BJ (cell line): ENCODE data around the gene KRT26. TPM values are rescaled to one million over a fixed set of nuclear protein-coding genes. Genes with fewer than 3 reads are reported as not detected.

Experiments used
- CTCF ChIA-PET: fragments of 350-600 bp; formaldehyde crosslinking; extraction: SDS; loops from one replicate; lab custom pipeline; 2021; ENCODE audit warnings: antibody characterized with exemption, inconsistent platforms; lab: Yijun Ruan, JAX
- POLR2A ChIA-PET: fragments of 300-600 bp; sonication (Branson Sonifier 250); formaldehyde crosslinking; extraction: SDS; loops from one replicate; lab custom pipeline; 2021; ENCODE audit warnings: antibody characterized with exemption; lab: Charles Lee
- DNase-seq: peaks from one replicate; pipeline ENCODE4 v3.0.0-alpha.2; 2011; ENCODE audit warnings: low read depth
- H3K27me3 ChIP-seq: 2 replicates; pipeline ENCODE4 v1.6.0; 2011; ENCODE audit warnings: low read length; ENCODE audit not compliant: control insufficient read depth, insufficient read depth
- H3K36me3 ChIP-seq: 2 replicates; pipeline ENCODE4 v1.5.1; 2011; ENCODE audit warnings: low read length; ENCODE audit not compliant: control insufficient read depth, insufficient read depth
- H3K4me3 ChIP-seq: 2 replicates; pipeline ENCODE4 v1.5.1; 2011; ENCODE audit warnings: low read depth, mild to moderate bottlenecking, control low read depth, low read length
- polyA minus RNA-seq: library from RNA; depleted of rRNA, polyadenylated mRNA; stranded (reverse); fragments of >200 nt; gene quantifications from 2 replicates; pipeline ENCODE4 v1.2.3, GENCODE V29; 2011; rRNA and poly(A)+ RNA removed
- polyA plus RNA-seq: library from polyadenylated mRNA; depleted of rRNA; stranded (reverse); fragments of >200 nt; gene quantifications from 2 replicates; pipeline ENCODE4 v1.2.3, GENCODE V29; 2011; rRNA removed
- TF ChIP-seq, protein P1 (sequence below): IDR thresholded peaks from 2 replicates; pipeline ENCODE4 v1.5.1; 2011; ENCODE audit warnings: low read depth, mild to moderate bottlenecking, control low read depth, inconsistent platforms, low read length, moderate library complexity; ENCODE audit not compliant: insufficient read depth

The KRT26 gene, protein sequence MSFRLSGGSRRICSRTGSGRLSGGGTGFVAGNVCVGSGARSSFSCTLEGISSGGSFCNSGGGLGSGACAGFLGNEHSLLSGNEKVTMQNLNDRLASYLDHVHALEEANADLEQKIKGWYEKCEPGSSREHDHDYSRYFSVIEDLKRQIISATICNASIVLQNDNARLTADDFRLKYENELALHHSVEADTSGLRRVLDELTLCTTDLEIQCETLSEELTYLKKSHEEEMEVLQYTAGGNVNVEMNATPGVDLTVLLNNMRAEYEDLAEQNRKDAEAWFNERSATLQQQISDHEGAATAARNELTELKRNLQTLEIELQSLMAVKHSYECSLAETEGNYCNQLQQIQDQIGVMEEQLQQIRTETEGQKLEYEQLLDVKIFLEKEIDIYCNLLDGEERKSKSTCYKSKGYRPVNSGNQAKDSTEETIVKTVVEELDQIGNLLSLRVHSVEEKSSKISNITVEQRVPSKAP
- polyA plus RNA-seq (not detected in 2 replicates), polyA minus RNA-seq (not detected in 2 replicates)

DNA sequence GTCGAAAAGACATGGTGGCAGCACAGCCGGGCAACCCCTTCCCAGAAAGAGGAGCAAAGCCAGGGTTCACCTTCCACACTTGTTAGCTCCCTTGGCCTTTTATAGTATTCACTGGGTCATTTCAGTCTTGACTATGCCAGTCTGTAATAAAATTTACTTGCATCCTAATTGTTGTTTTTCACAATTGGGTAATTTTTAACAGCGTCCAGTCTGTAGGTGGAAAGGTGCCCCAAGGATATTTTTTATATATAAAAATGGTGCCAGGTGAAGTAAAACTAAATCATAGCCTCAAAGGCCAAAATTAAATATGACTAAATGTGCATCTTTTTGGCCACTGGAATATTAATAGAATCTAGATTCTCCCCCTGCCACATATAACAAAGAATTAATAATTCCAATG lies at the start of gene KRT26:
KRT26 (minus strand) TSS at position 101 of the 400 bp plus-strand sequence; CDS start at position 13, 88 bp downstream.
- ChIA-PET CTCF (interaction anchor here (0.7 to 0.8 kb wide), 2 partner anchors 13 to 32 kb away, joined by 3 to 4 read pairs; no protein-coding TSS in a partner anchor), POLR2A (no interaction called here)
- Histone ChIP-seq H3K4me3 (no peak within 1 kb of the TSS), H3K36me3 (no peaks in the 10 kb centered on the region), H3K27me3 (peaks cover 15% of the 10 kb centered on the region)
- DNase-seq, result no peak
- TF ChIP-seq, protein P1, sequence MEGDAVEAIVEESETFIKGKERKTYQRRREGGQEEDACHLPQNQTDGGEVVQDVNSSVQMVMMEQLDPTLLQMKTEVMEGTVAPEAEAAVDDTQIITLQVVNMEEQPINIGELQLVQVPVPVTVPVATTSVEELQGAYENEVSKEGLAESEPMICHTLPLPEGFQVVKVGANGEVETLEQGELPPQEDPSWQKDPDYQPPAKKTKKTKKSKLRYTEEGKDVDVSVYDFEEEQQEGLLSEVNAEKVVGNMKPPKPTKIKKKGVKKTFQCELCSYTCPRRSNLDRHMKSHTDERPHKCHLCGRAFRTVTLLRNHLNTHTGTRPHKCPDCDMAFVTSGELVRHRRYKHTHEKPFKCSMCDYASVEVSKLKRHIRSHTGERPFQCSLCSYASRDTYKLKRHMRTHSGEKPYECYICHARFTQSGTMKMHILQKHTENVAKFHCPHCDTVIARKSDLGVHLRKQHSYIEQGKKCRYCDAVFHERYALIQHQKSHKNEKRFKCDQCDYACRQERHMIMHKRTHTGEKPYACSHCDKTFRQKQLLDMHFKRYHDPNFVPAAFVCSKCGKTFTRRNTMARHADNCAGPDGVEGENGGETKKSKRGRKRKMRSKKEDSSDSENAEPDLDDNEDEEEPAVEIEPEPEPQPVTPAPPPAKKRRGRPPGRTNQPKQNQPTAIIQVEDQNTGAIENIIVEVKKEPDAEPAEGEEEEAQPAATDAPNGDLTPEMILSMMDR, result no peak

DNA sequence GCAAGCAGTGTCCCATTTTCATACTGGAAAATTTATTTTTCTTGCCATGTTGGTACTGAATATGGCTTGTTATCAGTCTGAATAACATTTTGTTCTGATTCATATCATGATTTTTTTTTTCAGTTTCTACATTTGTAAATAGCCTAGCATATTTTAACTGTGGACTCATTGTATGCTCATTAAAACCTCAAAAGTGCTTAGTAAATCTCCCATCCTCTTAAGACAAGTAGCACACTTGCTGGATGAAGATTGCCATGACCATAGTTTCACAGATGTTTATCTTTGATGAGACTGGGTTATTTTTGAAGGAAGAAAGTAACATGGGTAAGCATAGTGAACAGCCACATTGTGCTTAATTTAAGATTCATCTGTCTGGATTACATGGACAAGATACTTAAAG lies 49.5 kb upstream of the KRT26 start:
- Histone ChIP-seq H3K27me3 (no peaks in the 10 kb centered on the region), H3K36me3 (no peaks in the 10 kb centered on the region), H3K4me3 (no peak overlapping the region)
- TF ChIP-seq, protein P1, result no peak
- DNase-seq, result peak; percentile 21
- ChIA-PET CTCF (interaction anchor here (0.6 kb wide), 1 partner anchor 728 kb away, joined by 3 read pairs; no protein-coding TSS in a partner anchor), POLR2A (no interaction called here)

DNA sequence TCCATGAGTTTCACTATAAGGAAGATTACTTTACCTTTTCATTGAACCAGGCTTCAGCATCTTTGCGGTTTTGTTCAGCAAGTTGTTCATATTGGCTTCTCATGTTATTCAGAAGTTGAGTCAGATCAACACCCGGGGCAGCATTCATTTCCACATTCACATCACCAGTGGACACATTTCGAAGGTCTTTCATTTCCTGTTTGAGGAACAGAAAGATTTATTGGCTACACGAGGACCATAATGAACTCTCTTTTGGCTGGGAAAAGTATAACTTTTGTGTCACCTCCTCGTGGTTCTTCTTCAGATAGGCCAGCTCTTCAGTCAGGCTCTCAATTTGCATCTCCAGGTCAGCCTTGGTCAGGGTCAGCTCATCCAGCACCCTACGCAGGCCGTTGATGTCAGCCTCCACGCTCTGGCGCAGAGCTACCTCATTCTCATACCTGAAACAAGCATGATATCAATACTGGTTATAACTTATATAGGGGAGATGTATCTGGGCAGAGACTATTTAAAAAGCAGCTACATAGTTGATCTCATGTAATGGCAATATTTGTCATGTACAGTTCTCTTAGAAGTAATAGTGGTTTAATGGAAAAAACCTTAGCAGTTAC lies 48.3 kb upstream of the KRT26 start:
- no peak overlapping the region for H3K4me3 ChIP-seq
- H3K36me3 ChIP-seq, result no peaks in the 10 kb centered on the region
- ChIA-PET CTCF (interaction anchor here (1.1 to 2.3 kb wide), 3 partner anchors 16 to 828 kb away, joined by 3 to 7 read pairs (median 7); no protein-coding TSS in a partner anchor), POLR2A (no interaction called here)
- TF ChIP-seq, protein P1, result no peak
- no peak for DNase-seq
- H3K27me3 ChIP-seq, result no peaks in the 10 kb centered on the region

DNA sequence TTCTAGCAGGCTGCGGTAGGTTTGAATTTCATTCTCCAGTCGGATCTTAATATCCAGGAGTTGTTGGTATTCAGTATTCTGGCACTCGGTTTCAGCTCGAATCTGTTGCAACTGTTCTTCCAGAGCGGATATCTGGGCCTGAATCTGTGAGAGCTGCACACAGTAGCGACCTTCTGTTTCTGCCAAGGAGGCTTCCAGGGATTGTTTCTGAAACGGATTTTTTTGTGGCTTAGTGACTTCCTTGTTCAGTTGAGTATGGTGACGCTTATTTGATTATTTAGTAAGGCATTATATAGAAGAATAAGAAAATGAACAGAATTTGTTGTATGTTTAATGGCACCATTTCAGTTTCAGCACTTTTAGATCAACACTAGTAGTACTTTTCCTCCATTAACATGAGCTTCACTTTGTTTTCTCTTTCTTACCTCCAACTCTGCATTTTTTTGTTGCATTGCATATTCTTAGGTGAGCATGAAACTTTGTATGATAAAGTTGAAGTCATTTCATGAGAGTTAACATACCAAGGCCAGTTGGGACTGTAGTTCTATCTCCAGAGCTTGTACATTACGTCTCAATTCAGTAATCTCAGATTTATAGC lies 47.6 kb upstream of the KRT26 start:
- TF ChIP-seq, protein P1, result no peak
- H3K36me3 ChIP-seq, result no peaks in the 10 kb centered on the region
- H3K4me3 ChIP-seq, result peak overlapping the region; percentile 63
- ChIA-PET CTCF (interaction anchor here (1.1 to 2.3 kb wide), 4 partner anchors 16 to 846 kb away, joined by 3 to 7 read pairs (median 5); no protein-coding TSS in a partner anchor), POLR2A (no interaction called here)
- H3K27me3 ChIP-seq, result no peaks in the 10 kb centered on the region
- no peak for DNase-seq
